ENCODE data around the gene SNCAIP. TPM values are rescaled to one million over a fixed set of nuclear protein-coding genes. Genes with fewer than 3 reads are reported as not detected.

Gene SNCAIP
- total RNA-seq, 1 experiment from 2014 or later, result 4.7 TPM

- peak; percentile 63 for DNase-seq (ENCODE audit: low spot score)
Observed at GRCh38 chr5:122500245-122501088, 188.4 kb downstream of the SNCAIP start.

- no peak for DNase-seq (ENCODE audit: low spot score)
Observed at GRCh38 chr5:122501089-122501435, 189.0 kb downstream of the SNCAIP start.

- no peak for DNase-seq (ENCODE audit: low spot score)
Observed at GRCh38 chr5:122507045-122507444, 195.0 kb downstream of the SNCAIP start.

GRCh38 chr5:122507581-122507980 is 195.5 kb downstream of the SNCAIP start:
- no peak for DNase-seq (ENCODE audit: low spot score)

GRCh38 chr5:122508623-122509022 is 196.6 kb downstream of the SNCAIP start:
- no peak for DNase-seq (ENCODE audit: low spot score)

Other genes starting within 250 kb of the SNCAIP start
- gene LOX, start 234.0 kb upstream of the SNCAIP start, total RNA-seq (2014; rRNA removed; shearing (Covaris generic)), result 22.2 and 27.2 TPM in 2 replicates
- not detected in 2 replicates for gene ZNF474, start 182.7 kb upstream of the SNCAIP start, total RNA-seq (2014; rRNA removed; shearing (Covaris generic))